HepG2 (cell line): ENCODE results near the gene DSCAML1. TPM values are rescaled to one million over a fixed set of nuclear protein-coding genes. Genes with fewer than 3 reads are reported as not detected.
A peak's percentile ranks its signal among the peaks of the same experiment; 100 is the strongest.

Experiments used
- ARNTL ChIP-seq: sonication (generic); formaldehyde crosslinking; IDR thresholded peaks from 2 replicates; pipeline ENCODE4 v1.4.0; 2020; ENCODE audit warnings: mild to moderate bottlenecking, missing genetic modification reagents
- HDAC1 ChIP-seq: sonication (generic); formaldehyde crosslinking; IDR thresholded peaks from 2 replicates; pipeline ENCODE4 v1.5.1; 2020; ENCODE audit warnings: mild to moderate bottlenecking, missing genetic modification reagents
- IKZF1 ChIP-seq: fragments of 450-650 bp; IDR thresholded peaks from 2 replicates; pipeline ENCODE4 v1.7.1; 2016
- ZNF335 ChIP-seq: sonication (generic); formaldehyde crosslinking; IDR thresholded peaks from 2 replicates; pipeline ENCODE4 v1.4.0; 2020; ENCODE audit warnings: missing genetic modification reagents
- ZNF343 ChIP-seq: sonication (generic); formaldehyde crosslinking; IDR thresholded peaks from 2 replicates; pipeline ENCODE4 v1.4.0; 2020; ENCODE audit warnings: mild to moderate bottlenecking, missing genetic modification reagents
- ZNF549 ChIP-seq: sonication (generic); formaldehyde crosslinking; IDR thresholded peaks from 2 replicates; pipeline ENCODE4 v1.5.0; 2020; ENCODE audit warnings: missing genetic modification reagents
- ZNF850 ChIP-seq: sonication (generic); formaldehyde crosslinking; conservative IDR thresholded peaks from 2 replicates; pipeline ENCODE4 v1.9.0; 2021; ENCODE audit warnings: mild to moderate bottlenecking, missing genetic modification reagents
- polyA plus RNA-seq, 8 experiments: library from polyadenylated mRNA; depleted of rRNA in 3 of 8; stranded (reverse) in 7 of 8; unstranded in 1 of 8; fragments of >200 nt; fragmentation: Illumina TruSeq in 4 of 8; extraction: Trizol in 4 of 8; gene quantifications; 2 replicates each; pipeline versions ENCODE4 v1.2.1 to v1.2.3, GENCODE V29; 2011 to 2016; ENCODE audit warnings: low read depth in 4 of 8, missing spikeins in 1 of 8, mixed read lengths in 1 of 8; ENCODE audit not compliant: insufficient read depth in 1 of 8
- total RNA-seq, 5 experiments: library from RNA; depleted of rRNA; stranded (reverse); fragments of >200 nt; fragmentation: Illumina TruSeq; extraction: Trizol; gene quantifications; 2 replicates each; pipeline ENCODE4 v1.2.3, GENCODE V29; 2016; ENCODE audit warnings: low read depth in 1 of 5
- TF ChIP-seq, protein P1 (sequence below), 2 experiments: sonication (generic) in 1 of 2; formaldehyde crosslinking in 1 of 2; IDR thresholded peaks; 2 replicates each; pipeline versions ENCODE4 v1.4.0 to v1.6.1; 2016 to 2020; ENCODE audit warnings: borderline replicate concordance in 1 of 2, low read depth in 1 of 2, mild to moderate bottlenecking in 1 of 2, missing genetic modification reagents in 1 of 2
- TF ChIP-seq, protein P2 (sequence below), 2 experiments: sonication (generic) in 1 of 2; formaldehyde crosslinking in 1 of 2; IDR thresholded peaks; 2 replicates each; pipeline versions ENCODE4 v1.4.0 to v1.6.1; 2018 to 2020; ENCODE audit warnings: missing genetic modification reagents in 2 of 2, borderline replicate concordance in 1 of 2, low read depth in 1 of 2, mild to moderate bottlenecking in 1 of 2, missing biosample characterization in 1 of 2
- TF ChIP-seq, protein P3 (sequence below): sonication (generic); formaldehyde crosslinking; IDR thresholded peaks from 2 replicates; pipeline ENCODE4 v1.4.0; 2020; ENCODE audit warnings: mild to moderate bottlenecking, missing genetic modification reagents, borderline replicate concordance
- TF ChIP-seq, protein P4 (sequence below): sonication (generic); formaldehyde crosslinking; IDR thresholded peaks from 2 replicates; pipeline ENCODE4 v1.8.1; 2023; ENCODE audit warnings: mild to moderate bottlenecking, moderate library complexity, missing genetic modification reagents
- TF ChIP-seq, protein P5 (sequence below), 2 experiments: fragments of 450-650 bp in 1 of 2; sonication (generic) in 1 of 2; formaldehyde crosslinking; IDR thresholded peaks; 2 replicates each; pipeline versions ENCODE4 v1.5.0 to v1.8.0; 2020 to 2022; ENCODE audit warnings: mild to moderate bottlenecking in 1 of 2, missing genetic modification reagents in 1 of 2

Gene DSCAML1
- total and polyA plus RNA-seq, 2 of the 13 experiments (the other 11 are each of a cell fraction or from before 2014, with no cell fraction given): 0.29 to 0.40 TPM

DNA sequence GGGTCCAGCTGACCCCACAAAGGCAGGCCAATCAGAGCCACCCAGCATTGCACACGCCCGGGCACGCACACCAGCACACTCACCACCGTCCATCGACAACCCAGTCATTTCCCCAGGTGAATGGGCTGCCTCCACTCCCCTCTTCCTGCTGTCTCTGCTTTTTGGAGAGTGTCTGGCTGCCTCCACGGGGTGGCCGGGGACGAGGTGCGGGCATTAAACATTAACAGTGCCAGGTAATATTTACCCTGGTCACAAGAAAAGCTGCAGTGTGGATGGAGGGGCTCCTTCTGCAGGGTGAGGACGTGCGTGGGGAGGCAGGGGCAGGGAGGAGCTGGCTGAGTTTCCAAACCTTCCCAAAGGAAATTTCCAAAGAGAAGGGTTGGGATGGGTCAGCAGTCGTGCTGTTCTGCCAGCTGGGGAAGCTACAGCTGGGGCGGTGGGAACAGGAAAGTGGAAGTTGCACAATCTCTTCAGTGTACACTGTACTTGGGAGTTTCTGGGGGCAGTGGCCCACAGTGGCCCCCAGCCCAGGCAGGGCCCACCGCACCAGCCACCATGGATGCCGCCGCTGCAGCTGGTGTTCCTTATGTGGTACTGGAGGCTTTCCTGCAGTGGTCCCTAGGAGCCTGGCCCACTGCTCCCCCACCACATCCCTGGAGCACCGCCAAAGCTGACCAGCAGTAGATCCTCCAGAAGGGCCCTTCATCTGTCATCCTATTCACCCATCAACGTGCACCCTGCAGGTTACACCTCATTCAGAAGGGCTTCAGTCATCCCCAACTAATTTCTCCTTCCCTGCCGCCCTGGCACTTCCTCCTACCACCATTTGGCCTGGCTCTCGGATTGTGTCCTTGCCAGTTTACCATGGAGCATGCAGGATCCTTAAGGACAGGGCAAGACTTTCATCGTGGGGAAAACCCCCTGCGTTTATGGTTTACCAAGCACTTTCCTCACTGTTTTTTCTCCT is 27.8 kb upstream of the DSCAML1 start, which contains the start of gene FXYD2 (continued):
- TF ChIP-seq, protein P1, sequence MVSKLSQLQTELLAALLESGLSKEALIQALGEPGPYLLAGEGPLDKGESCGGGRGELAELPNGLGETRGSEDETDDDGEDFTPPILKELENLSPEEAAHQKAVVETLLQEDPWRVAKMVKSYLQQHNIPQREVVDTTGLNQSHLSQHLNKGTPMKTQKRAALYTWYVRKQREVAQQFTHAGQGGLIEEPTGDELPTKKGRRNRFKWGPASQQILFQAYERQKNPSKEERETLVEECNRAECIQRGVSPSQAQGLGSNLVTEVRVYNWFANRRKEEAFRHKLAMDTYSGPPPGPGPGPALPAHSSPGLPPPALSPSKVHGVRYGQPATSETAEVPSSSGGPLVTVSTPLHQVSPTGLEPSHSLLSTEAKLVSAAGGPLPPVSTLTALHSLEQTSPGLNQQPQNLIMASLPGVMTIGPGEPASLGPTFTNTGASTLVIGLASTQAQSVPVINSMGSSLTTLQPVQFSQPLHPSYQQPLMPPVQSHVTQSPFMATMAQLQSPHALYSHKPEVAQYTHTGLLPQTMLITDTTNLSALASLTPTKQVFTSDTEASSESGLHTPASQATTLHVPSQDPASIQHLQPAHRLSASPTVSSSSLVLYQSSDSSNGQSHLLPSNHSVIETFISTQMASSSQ (IDR thresholded peaks at IDR 0.05; ENCODE audit: low read depth): peak; percentile 66
- TF ChIP-seq, protein P1 (CRISPR knock-in tag; IDR thresholded peaks at IDR 0.05; ENCODE audit: borderline replicate concordance): peak; percentile 78; the same call in 1 of the 2 replicates
- TF ChIP-seq, protein P2, sequence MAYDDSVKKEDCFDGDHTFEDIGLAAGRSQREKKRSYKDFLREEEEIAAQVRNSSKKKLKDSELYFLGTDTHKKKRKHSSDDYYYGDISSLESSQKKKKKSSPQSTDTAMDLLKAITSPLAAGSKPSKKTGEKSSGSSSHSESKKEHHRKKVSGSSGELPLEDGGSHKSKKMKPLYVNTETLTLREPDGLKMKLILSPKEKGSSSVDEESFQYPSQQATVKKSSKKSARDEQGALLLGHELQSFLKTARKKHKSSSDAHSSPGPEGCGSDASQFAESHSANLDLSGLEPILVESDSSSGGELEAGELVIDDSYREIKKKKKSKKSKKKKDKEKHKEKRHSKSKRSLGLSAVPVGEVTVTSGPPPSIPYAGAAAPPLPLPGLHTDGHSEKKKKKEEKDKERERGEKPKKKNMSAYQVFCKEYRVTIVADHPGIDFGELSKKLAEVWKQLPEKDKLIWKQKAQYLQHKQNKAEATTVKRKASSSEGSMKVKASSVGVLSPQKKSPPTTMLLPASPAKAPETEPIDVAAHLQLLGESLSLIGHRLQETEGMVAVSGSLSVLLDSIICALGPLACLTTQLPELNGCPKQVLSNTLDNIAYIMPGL (CRISPR knock-in tag; IDR thresholded peaks at IDR 0.05; ENCODE audit: borderline replicate concordance in 1 of 2, low read depth in 1 of 2): 0 out of 4 replicates have a peak, but pooled peaks of 1 of the 2 experiments have one; percentile 6
- TF ChIP-seq ARNTL (CRISPR knock-in tag) (0 out of 2 replicates have a peak, but pooled peaks have one; percentile 34), ZNF335 (CRISPR knock-in tag) (no peak), ZNF850 (CRISPR knock-in tag) (no peak), IKZF1 (no peak), ZNF343 (CRISPR knock-in tag) (no peak), HDAC1 (CRISPR knock-in tag) (peak; percentile 34; the same call in 1 of the 2 replicates), ZNF549 (no peak)
- TF ChIP-seq, protein P3, sequence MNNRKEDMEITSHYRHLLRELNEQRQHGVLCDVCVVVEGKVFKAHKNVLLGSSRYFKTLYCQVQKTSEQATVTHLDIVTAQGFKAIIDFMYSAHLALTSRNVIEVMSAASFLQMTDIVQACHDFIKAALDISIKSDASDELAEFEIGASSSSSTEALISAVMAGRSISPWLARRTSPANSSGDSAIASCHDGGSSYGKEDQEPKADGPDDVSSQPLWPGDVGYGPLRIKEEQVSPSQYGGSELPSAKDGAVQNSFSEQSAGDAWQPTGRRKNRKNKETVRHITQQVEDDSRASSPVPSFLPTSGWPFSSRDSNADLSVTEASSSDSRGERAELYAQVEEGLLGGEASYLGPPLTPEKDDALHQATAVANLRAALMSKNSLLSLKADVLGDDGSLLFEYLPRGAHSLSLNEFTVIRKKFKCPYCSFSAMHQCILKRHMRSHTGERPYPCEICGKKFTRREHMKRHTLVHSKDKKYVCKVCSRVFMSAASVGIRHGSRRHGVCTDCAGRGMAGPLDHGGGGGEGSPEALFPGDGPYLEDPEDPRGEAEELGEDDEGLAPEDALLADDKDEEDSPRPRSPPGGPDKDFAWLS (CRISPR knock-in tag): no peak
- TF ChIP-seq, protein P4, sequence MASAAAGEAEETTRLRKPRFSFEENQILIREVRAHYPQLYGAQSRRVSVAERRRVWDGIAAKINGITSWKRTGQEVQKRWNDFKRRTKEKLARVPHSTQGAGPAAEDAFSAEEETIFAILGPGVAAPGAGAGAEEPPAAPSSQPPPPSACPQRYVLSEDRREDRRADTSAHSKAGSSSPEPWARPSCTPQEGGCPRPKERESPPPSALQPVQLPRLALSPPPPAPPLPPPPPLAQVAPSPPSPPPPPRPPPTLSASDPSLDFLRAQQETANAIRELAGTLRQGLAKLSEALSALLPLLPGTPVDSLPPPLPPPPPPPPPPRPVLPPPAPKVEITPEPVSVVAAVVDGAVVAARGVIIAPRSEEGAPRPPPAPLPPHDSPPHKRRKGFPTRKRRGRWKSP (CRISPR knock-in tag): peak; percentile 28; the same call in 1 of the 2 replicates
- TF ChIP-seq, protein P5, sequence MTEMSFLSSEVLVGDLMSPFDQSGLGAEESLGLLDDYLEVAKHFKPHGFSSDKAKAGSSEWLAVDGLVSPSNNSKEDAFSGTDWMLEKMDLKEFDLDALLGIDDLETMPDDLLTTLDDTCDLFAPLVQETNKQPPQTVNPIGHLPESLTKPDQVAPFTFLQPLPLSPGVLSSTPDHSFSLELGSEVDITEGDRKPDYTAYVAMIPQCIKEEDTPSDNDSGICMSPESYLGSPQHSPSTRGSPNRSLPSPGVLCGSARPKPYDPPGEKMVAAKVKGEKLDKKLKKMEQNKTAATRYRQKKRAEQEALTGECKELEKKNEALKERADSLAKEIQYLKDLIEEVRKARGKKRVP (CRISPR knock-in tag; IDR thresholded peaks at IDR 0.05): 0 out of 4 replicates have a peak, but pooled peaks of 1 of the 2 experiments have one; percentile 12
